ENCODE results near the gene ZBTB18. TPM values are rescaled to one million over a fixed set of nuclear protein-coding genes. Genes with fewer than 3 reads are reported as not detected.

Gene ZBTB18
- total and polyA plus RNA-seq, 2 of the 4 experiments (the other 2 are of a cell fraction), result 10.0 to 16.0 TPM

GRCh38 chr1:244052016-244052727 lies 1.1 kb downstream of the ZBTB18 start (continued):
- no peak for TF ChIP-seq CHD1 (IDR thresholded peaks at IDR 0.05; ENCODE audit: low read depth, low read length)

GRCh38 chr1:244052728-244053312 lies 1.7 kb downstream of the ZBTB18 start:
- Histone ChIP-seq H3K4me1 (ENCODE audit: control insufficient read depth, insufficient read depth, low read length) (no peaks in the 10 kb centered on the region; the same call in 1 of the 2 replicates), H4K5ac (ENCODE audit: low read depth, low read length) (no peak overlapping the region), H3K79me1 (ENCODE audit: low read depth in 1 of 2, low read length in 2 of 2) (peaks cover 26 to 49% of the 10 kb centered on the region in 2 experiments), H3K9ac (ENCODE audit: low read depth, low read length) (no peak overlapping the region), H4K20me1 (ENCODE audit: insufficient read depth, low read length) (peaks cover 26% of the 10 kb centered on the region), H3K18ac (ENCODE audit: low read depth, low read length) (no peak overlapping the region), H3K23ac (ENCODE audit: low read depth, low read length) (no peak overlapping the region), H2AK9ac (replicated peaks; ENCODE audit: low read depth, low read length, poor library complexity) (no peak overlapping the region), H3K27ac (ENCODE audit: insufficient read depth, low read length) (no peak overlapping the region), H4K8ac (ENCODE audit: low read depth in 2 of 2, low read length in 2 of 2) (no peak overlapping the region), H3K4me2 (ENCODE audit: low read depth, low read length) (no peak overlapping the region), H3K9me3 (ENCODE audit: control insufficient read depth, insufficient read depth, low read length) (no peaks in the 10 kb centered on the region), H2AK5ac (ENCODE audit: low read depth, low read length) (no peak overlapping the region), H3K4ac (ENCODE audit: low read depth, low read length) (no peak overlapping the region), H3K14ac (replicated peaks; ENCODE audit: low read depth, low read length) (no peak overlapping the region), H2BK5ac (ENCODE audit: low read depth, low read length, poor library complexity, severe bottlenecking) (no peak overlapping the region), H3K56ac (ENCODE audit: extremely low read depth, insufficient read depth, low read length) (no peak overlapping the region), H2BK120ac (ENCODE audit: low read depth, low read length) (no peak overlapping the region), H3K36me3 (ENCODE audit: control insufficient read depth, insufficient read depth, low read length) (peaks cover 17% of the 10 kb centered on the region), H2AFZ (replicated peaks; ENCODE audit: low read length, poor library complexity) (no peak overlapping the region), H3K9me1 (ENCODE audit: insufficient read depth, low read length) (no peaks in the 10 kb centered on the region), H3K27me3 (ENCODE audit: control insufficient read depth, insufficient read depth, low read length) (no peaks in the 10 kb centered on the region), H2BK15ac (ENCODE audit: low read depth, low read length) (no peak overlapping the region), H3K4me3 (ENCODE audit: insufficient read depth, low read depth, low read length) (no peak overlapping the region), H4K91ac (ENCODE audit: insufficient read depth, low read depth, low read length) (no peak overlapping the region), H2BK20ac (ENCODE audit: low read depth, low read length) (no peak overlapping the region)
- no CpG with 5 or more reads among the region's 6 CpGs for WGBS, 2 experiments (ENCODE audit: extremely low coverage in 2 of 2, insufficient read length in 1 of 2)
- ATAC-seq (ENCODE audit: low read depth) (no peak), DNase-seq (no peak)
- ChIA-PET CTCF (no interaction called here), POLR2A (ENCODE audit: unreplicated experiment) (no interaction called here)
- no TSS peak for BruUV-seq (replicated peaks)
- in situ Hi-C loops (cut with MboI; ENCODE audit: low sequenced_read_pairs), result loop anchor here (25.0 kb wide), 1 partner anchor 209 kb away; no protein-coding TSS in a partner anchor
- dilution Hi-C loops (cut with HindIII; ENCODE audit: low sequenced_read_pairs, unreplicated experiment), result no loop called here
- intact Hi-C loops (cut with micrococcal nuclease), result loop anchor here (10.0 kb wide), 1 partner anchor 52 kb away; no protein-coding TSS in a partner anchor
- TF ChIP-seq RAD21 (IDR thresholded peaks at IDR 0.05; ENCODE audit: low read length) (no peak), CEBPB (IDR thresholded peaks at IDR 0.05; ENCODE audit: low read depth, low read length) (no peak), BHLHE40 (IDR thresholded peaks at IDR 0.05; ENCODE audit: low read depth, low read length) (no peak), FOS (IDR thresholded peaks at IDR 0.05; ENCODE audit: low read depth, low read length) (no peak), RCOR1 (IDR thresholded peaks at IDR 0.05; ENCODE audit: insufficient replicate concordance, low read length) (no peak), CTCF (conservative IDR thresholded peaks at IDR 0.05; ENCODE audit: low read depth, low read length) (no peak), RFX5 (IDR thresholded peaks at IDR 0.05; ENCODE audit: low read depth, low read length) (no peak), ELK1 (IDR thresholded peaks at IDR 0.05; ENCODE audit: borderline replicate concordance, low read depth, low read length) (no peak), NFE2L2 (IDR thresholded peaks at IDR 0.05; ENCODE audit: low read depth, low read length) (no peak), CHD1 (IDR thresholded peaks at IDR 0.05; ENCODE audit: low read depth, low read length) (no peak), USF2 (IDR thresholded peaks at IDR 0.05; ENCODE audit: low read depth, low read length) (no peak), POLR2A (IDR thresholded peaks at IDR 0.05; ENCODE audit: low read depth, low read length) (no peak)

Measured in IMR-90 (cell line).